ENCODE data around the gene PRKD3.

The PRKD3 gene

DNA sequence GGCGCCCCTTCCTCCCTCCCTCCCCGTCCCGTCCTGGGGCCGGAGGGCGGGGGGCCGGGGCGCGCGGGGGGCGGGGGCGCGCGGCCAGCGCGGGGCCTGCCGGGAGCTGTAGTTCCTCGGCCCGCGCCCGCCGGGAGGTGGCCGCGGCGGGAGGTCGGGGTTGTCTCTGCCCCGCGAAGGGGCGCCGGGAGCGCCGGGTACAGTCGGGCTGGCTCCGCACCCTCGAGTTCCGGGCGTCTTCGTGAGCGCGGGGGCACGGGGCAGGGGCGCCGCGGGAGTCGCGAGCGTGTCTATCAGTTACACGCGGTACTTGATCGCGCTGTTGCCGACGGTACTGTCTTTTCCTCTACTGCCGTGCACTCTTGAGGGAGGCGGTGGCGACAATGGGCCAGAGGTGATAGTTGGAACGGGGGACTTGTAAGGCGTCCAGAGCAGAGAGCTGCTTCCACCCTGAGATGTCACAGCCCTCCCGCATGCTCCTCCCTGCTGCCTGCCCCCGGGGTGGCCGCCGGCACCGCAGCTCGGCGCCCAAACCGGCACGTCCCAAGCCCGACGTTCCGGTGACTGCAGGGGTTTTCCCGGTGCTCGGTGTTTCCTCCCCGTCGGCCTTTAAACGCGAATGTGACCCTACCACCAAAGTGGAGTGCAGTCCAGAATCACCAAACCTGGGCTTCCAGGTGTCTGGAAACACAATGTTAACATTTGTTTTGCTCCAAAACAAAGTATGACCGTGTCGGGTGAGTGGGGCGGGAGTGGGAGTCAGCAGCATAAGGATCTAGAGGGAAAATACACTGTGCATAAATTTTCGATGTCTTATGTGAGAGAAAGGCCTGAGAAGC lies at the start of gene PRKD3:
PRKD3 (minus strand) TSS at position 48 of the 839 bp plus-strand sequence. CDS start 8,309 bp downstream, outside the sequence.
- peaks cover 5% of the 10 kb centered on the region for H3K4me1 ChIP-seq (ENCODE audit: control insufficient read depth, insufficient read depth, low read length)
- peak within 1 kb of the TSS; percentile 80 for H3K9ac ChIP-seq (ENCODE audit: low read length)
- H3K27me3 ChIP-seq (ENCODE audit: control insufficient read depth, insufficient read depth, low read length), result no peaks in the 10 kb centered on the region
- no peaks in the 10 kb centered on the region for H3K9me3 ChIP-seq (ENCODE audit: control insufficient read depth, low read length)
- H3K36me3 ChIP-seq (ENCODE audit: control insufficient read depth, insufficient read depth, low read length), result no peaks in the 10 kb centered on the region
- H3K4me3 ChIP-seq (ENCODE audit: low read length), result peak within 1 kb of the TSS; percentile 81

DNA sequence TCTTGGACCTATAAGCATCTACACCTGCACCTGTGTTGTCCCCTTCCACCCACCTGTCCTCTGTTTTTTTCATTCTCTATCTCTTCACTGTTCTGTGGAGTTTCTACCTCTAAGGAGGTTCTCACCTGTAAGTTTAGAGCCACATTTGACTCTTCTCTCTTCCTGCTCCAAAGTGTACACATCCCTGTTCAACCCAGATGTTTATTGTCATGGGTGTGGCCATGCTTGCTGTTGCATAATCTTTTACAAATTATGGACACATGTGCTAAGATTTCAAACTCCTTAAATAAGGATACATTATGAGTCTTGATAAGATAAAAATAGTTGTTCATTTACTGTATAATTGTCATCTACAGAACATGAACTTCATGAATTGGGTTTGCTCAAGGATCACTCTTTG lies 47.4 kb upstream of the PRKD3 start:
- Histone ChIP-seq H3K4me3 (ENCODE audit: low read length) (no peak overlapping the region), H3K9ac (ENCODE audit: low read length) (no peak overlapping the region), H3K36me3 (ENCODE audit: control insufficient read depth, insufficient read depth, low read length) (no peaks in the 10 kb centered on the region), H3K27me3 (ENCODE audit: control insufficient read depth, insufficient read depth, low read length) (no peaks in the 10 kb centered on the region), H3K4me1 (ENCODE audit: control insufficient read depth, insufficient read depth, low read length) (no peaks in the 10 kb centered on the region), H3K9me3 (ENCODE audit: control insufficient read depth, low read length) (no peaks in the 10 kb centered on the region)

DNA sequence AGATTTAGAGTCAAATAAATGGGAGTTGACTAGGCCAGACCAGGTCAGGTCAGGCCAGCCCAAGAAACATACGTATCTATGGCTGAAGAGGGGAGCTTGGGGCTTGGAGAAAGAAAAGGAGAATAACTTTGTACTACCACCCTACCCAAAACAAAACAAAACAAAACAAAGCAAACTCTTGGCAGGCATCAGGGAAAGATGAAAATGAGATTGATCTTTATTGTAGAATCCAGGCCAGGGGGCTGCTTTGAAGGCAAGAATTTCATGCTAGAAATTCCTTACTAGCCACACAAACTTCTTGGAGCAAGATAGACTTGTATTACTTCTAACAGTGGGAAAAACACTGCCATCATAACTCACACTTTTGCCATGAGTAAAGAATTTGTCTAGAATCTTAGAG lies 46.0 kb upstream of the PRKD3 start:
- Histone ChIP-seq H3K9me3 (ENCODE audit: control insufficient read depth, low read length) (no peaks in the 10 kb centered on the region), H3K36me3 (ENCODE audit: control insufficient read depth, insufficient read depth, low read length) (no peaks in the 10 kb centered on the region), H3K27me3 (ENCODE audit: control insufficient read depth, insufficient read depth, low read length) (no peaks in the 10 kb centered on the region), H3K9ac (ENCODE audit: low read length) (no peak overlapping the region), H3K4me3 (ENCODE audit: low read length) (no peak overlapping the region), H3K4me1 (ENCODE audit: control insufficient read depth, insufficient read depth, low read length) (no peaks in the 10 kb centered on the region)

DNA sequence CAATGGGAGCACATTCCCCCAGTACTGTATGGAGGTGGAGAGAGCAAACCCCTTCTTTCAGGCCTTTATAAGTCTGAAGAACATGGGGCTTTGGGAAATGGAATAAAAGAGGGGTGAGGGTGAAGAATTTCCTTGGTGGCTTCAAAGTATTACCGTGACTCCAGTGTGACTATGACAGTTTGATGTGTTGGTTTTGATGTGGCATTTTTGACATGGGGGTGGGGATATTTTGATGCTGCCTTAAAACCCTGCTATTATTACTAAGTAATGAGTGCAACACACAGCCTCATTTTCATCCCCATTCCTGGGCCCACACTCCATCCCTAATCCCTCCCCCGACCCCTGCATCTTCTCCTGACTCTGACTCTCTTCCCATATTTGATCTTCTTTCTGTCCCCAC lies 43.4 kb upstream of the PRKD3 start:
- Histone ChIP-seq H3K9me3 (ENCODE audit: control insufficient read depth, low read length) (no peaks in the 10 kb centered on the region), H3K4me1 (ENCODE audit: control insufficient read depth, insufficient read depth, low read length) (no peaks in the 10 kb centered on the region), H3K4me3 (ENCODE audit: low read length) (no peak overlapping the region), H3K27me3 (ENCODE audit: control insufficient read depth, insufficient read depth, low read length) (no peaks in the 10 kb centered on the region), H3K9ac (ENCODE audit: low read length) (no peak overlapping the region), H3K36me3 (ENCODE audit: control insufficient read depth, insufficient read depth, low read length) (no peaks in the 10 kb centered on the region)

DNA sequence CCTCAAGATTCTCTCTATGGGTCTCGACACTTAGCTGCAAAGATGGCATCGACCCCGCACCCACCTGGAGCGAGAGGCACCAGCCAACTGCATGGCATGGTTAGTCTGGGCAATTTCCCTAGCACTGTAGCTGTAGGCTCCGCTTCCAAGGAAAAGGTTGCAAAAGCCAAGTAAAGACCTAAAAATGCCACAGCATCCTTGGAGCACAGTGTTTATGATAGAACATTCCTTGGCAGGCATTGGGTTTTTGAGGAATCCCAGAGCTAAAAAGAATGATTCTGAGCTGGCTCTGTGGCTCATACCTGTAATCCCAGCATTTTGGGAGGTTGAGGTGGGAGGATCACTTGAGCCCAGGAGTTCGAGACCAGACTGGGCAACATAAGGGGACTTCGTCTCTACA lies 42.7 kb upstream of the PRKD3 start:
- H3K27me3 ChIP-seq (ENCODE audit: control insufficient read depth, insufficient read depth, low read length), result no peaks in the 10 kb centered on the region
- H3K4me3 ChIP-seq (ENCODE audit: low read length), result no peak overlapping the region
- H3K9ac ChIP-seq (ENCODE audit: low read length), result no peak overlapping the region
- no peaks in the 10 kb centered on the region for H3K4me1 ChIP-seq (ENCODE audit: control insufficient read depth, insufficient read depth, low read length)
- no peaks in the 10 kb centered on the region for H3K9me3 ChIP-seq (ENCODE audit: control insufficient read depth, low read length)
- no peaks in the 10 kb centered on the region for H3K36me3 ChIP-seq (ENCODE audit: control insufficient read depth, insufficient read depth, low read length)

DNA sequence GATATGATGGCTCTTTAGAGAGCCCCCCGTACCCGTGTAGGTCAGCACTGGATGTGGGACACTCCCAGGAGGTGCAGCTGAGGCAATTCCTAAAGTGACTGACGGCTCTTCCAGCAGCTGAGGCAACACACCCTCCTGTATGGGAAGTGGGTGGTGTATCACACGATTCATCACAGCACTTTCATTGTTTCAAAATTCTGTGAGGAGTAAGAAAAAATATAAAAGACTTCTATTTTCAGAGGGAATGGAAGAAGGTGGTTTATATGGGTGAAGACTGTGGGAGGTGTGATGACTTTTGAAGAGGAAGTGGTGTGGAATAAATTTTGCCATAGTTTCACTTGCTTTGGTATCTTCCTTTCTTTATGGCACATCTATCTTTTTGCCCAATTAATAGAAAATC lies 42.1 kb upstream of the PRKD3 start:
- Histone ChIP-seq H3K9me3 (ENCODE audit: control insufficient read depth, low read length) (no peaks in the 10 kb centered on the region), H3K9ac (ENCODE audit: low read length) (no peak overlapping the region), H3K36me3 (ENCODE audit: control insufficient read depth, insufficient read depth, low read length) (no peaks in the 10 kb centered on the region), H3K4me1 (ENCODE audit: control insufficient read depth, insufficient read depth, low read length) (no peaks in the 10 kb centered on the region), H3K4me3 (ENCODE audit: low read length) (no peak overlapping the region), H3K27me3 (ENCODE audit: control insufficient read depth, insufficient read depth, low read length) (no peaks in the 10 kb centered on the region)

DNA sequence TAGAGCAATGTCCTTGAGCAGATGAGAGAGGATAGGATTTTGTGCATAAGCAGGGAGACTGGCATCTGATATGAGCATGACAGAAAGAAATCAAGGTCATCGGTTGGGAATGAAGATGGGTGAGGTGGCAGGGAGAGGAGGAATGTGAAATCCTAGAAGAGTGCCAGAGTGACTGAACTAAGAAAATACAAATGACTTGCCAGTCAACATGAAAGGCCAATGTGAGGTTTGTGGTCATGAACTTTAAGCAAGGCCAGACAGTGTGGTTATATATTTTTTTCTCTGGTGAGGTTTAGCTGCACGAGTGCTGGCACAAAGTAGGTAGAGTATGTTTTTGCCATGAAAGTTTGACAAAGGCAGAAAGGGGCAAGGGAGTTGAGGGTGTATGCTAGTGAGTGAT lies 41.0 kb upstream of the PRKD3 start:
- Histone ChIP-seq H3K4me1 (ENCODE audit: control insufficient read depth, insufficient read depth, low read length) (no peaks in the 10 kb centered on the region), H3K4me3 (ENCODE audit: low read length) (no peak overlapping the region), H3K36me3 (ENCODE audit: control insufficient read depth, insufficient read depth, low read length) (no peaks in the 10 kb centered on the region), H3K27me3 (ENCODE audit: control insufficient read depth, insufficient read depth, low read length) (no peaks in the 10 kb centered on the region), H3K9me3 (ENCODE audit: control insufficient read depth, low read length) (no peaks in the 10 kb centered on the region), H3K9ac (ENCODE audit: low read length) (no peak overlapping the region)

DNA sequence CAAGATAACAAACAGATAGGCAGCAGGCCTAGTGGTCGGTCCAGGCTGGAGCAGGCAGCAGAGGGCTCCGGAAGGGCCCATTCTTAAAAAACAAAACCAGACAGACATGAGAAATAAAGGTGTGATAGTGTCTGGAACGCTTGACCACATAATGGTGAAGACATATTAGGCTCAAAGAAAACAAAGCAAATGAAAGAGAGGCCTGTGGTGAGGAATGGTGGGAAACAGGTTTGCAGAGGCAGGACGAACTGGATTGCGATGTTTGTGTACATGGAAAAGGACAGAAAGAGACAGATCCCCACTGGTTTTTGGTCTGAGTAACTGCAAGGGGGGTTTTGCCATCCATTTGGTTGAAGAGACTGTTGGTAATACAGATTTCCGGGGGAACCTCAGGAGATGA lies 39.7 kb upstream of the PRKD3 start:
- H3K36me3 ChIP-seq (ENCODE audit: control insufficient read depth, insufficient read depth, low read length), result no peaks in the 10 kb centered on the region
- H3K27me3 ChIP-seq (ENCODE audit: control insufficient read depth, insufficient read depth, low read length), result no peaks in the 10 kb centered on the region
- no peak overlapping the region for H3K4me3 ChIP-seq (ENCODE audit: low read length)
- H3K4me1 ChIP-seq (ENCODE audit: control insufficient read depth, insufficient read depth, low read length), result no peaks in the 10 kb centered on the region
- H3K9ac ChIP-seq (ENCODE audit: low read length), result no peak overlapping the region
- H3K9me3 ChIP-seq (ENCODE audit: control insufficient read depth, low read length), result no peaks in the 10 kb centered on the region

DNA sequence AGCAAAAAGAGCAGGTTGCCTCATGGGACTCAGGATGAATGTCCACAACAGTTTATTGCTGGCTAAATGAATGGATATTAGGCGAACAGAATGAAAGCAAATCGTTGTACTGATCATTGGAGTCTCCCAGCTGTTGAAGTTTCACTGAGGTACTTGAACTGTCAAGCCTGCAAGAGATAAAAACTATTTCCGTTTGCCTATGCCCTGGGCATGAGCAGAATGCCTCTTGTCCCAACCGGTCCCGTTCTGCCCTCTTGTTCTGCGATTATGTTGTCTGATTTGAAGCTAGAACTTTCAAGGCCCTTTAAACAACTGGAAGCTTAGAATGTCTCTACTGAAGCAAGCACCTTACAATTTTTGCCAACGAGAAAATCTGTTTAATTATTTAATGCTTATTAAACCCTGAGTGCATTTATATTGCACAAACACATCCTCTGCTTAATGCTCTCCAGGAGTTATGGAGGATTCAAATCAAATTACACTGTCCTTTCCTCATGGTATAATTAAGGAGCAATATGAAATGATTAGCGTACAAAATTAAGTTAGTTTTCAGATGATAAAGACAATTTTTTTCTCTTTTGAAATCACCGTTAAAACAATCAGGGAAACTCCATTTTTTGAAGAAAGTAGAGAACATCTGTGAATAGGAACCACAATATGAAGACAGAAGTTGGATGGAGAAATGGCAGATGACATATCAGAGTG lies 37.5 kb upstream of the PRKD3 start:
- no peaks in the 10 kb centered on the region for H3K4me1 ChIP-seq (ENCODE audit: control insufficient read depth, insufficient read depth, low read length)
- H3K9me3 ChIP-seq (ENCODE audit: control insufficient read depth, low read length), result no peaks in the 10 kb centered on the region
- H3K9ac ChIP-seq (ENCODE audit: low read length), result no peak overlapping the region

DNA sequence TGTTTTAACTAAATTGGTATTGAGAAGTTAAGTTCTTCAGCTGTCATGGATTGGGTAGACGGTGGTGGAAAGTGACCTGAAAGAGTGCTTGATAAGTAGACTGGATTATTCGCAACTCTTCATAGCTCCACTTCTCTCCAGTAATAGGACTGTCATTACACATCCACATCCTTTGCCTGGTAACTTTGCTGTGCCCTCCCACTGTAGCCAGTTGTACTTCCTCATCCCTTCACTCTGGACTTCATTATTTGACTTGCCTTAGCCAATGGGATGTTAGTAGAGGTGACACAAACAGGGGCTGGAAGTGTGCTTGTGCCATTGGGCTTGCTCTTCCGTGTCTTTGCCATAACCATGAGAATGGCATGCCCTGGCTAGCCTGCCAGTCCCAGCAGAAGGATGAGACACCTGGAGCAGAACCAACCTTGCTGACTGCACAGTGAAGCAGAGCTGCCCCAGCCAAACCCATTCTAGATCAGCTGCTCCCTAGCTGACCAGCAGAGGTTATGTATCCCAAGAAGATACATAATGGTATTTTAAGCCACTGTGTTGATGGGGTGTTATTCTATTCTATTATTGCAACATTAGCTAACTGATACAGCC lies 36.7 kb upstream of the PRKD3 start:
- no peak overlapping the region for H3K9ac ChIP-seq (ENCODE audit: low read length)
- no peaks in the 10 kb centered on the region for H3K27me3 ChIP-seq (ENCODE audit: control insufficient read depth, insufficient read depth, low read length)
- no peaks in the 10 kb centered on the region for H3K36me3 ChIP-seq (ENCODE audit: control insufficient read depth, insufficient read depth, low read length)
- H3K9me3 ChIP-seq (ENCODE audit: control insufficient read depth, low read length), result no peaks in the 10 kb centered on the region
- H3K4me3 ChIP-seq (ENCODE audit: low read length), result no peak overlapping the region
- no peaks in the 10 kb centered on the region for H3K4me1 ChIP-seq (ENCODE audit: control insufficient read depth, insufficient read depth, low read length)

More for the DNA sequence above, 37.5 kb upstream of the PRKD3 start:
- Histone ChIP-seq H3K36me3 (ENCODE audit: control insufficient read depth, insufficient read depth, low read length) (no peaks in the 10 kb centered on the region), H3K27me3 (ENCODE audit: control insufficient read depth, insufficient read depth, low read length) (no peaks in the 10 kb centered on the region), H3K4me3 (ENCODE audit: low read length) (no peak overlapping the region)

DNA sequence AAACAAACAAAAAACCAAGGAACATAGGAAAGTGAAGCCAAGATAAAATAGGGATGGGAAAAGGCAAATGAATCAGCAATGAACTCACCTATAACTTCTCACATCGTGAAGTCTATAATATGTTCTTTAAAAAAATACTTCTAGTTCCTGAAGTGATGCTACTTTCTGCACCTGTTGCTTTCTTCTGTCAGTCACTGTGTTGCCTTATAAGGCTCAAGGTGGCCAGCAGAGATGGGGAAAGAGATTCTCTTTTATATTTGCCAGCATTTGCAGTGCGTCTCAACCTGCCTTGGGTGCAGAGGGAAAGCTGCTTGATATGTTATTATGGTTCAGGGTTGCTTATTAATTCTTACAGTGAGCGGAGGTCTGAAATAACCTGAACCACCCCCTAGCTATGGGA lies 33.8 kb upstream of the PRKD3 start:
- Histone ChIP-seq H3K36me3 (ENCODE audit: control insufficient read depth, insufficient read depth, low read length) (no peaks in the 10 kb centered on the region), H3K4me1 (ENCODE audit: control insufficient read depth, insufficient read depth, low read length) (no peaks in the 10 kb centered on the region), H3K27me3 (ENCODE audit: control insufficient read depth, insufficient read depth, low read length) (no peaks in the 10 kb centered on the region), H3K9ac (ENCODE audit: low read length) (no peak overlapping the region), H3K9me3 (ENCODE audit: control insufficient read depth, low read length) (no peaks in the 10 kb centered on the region), H3K4me3 (ENCODE audit: low read length) (no peak overlapping the region)

DNA sequence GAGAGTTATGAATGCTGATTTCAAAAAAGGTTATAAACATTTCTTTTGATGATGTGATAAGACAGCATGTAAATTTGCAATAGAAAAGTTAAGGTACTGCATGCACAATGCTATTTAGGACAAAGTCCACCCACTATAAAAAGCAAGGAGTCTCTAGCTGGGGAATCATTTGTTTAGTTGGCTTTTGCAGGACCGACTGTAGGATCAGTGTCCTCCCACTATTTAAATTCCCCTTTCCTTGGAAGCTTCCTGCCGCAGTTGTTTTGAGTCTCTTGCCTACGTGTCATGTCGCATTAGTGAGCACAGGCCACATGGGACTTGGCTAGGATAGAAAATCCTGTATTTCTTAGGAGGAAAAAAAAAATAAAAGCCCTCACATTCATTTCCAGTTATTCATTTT lies 32.9 kb upstream of the PRKD3 start:
- Histone ChIP-seq H3K4me1 (ENCODE audit: control insufficient read depth, insufficient read depth, low read length) (no peaks in the 10 kb centered on the region), H3K36me3 (ENCODE audit: control insufficient read depth, insufficient read depth, low read length) (no peaks in the 10 kb centered on the region), H3K27me3 (ENCODE audit: control insufficient read depth, insufficient read depth, low read length) (no peaks in the 10 kb centered on the region), H3K9me3 (ENCODE audit: control insufficient read depth, low read length) (no peaks in the 10 kb centered on the region), H3K4me3 (ENCODE audit: low read length) (no peak overlapping the region), H3K9ac (ENCODE audit: low read length) (no peak overlapping the region)
